HG02840 (cell line): ENCODE results near the gene CLEC12A.
"Not testable (repeated sequence)": the region's sequence is repeated elsewhere in the genome, so short reads cannot be mapped to it uniquely, and the experiment has no call there.

ENCODE experiments used
- ATAC-seq: cut with Tn5 transposase; IDR thresholded peaks from one replicate; pipeline ENCODE4 v1.9.1; 2021; ENCODE audit warnings: mild to moderate bottlenecking, moderate library complexity, moderate number of reproducible peaks; ENCODE audit not compliant: unreplicated experiment, low FRiP score

Gene CLEC12A

DNA sequence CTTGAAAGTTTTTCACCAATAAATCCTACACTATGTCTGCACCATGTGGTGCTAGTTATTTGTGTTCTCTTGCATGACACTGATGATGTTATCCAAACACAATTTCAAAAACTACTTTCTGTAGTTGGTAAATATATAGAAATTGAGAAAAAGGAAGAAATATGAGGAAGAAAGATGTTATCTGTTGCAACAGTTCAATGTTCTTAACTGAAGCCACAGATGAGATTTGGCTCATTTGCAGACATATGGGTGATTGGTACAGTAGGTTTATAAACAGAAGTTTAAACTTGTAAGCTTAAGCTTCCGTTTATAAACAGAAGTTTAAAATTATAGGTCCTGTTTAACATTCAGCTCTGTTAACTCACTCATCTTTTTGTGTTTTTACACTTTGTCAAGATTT lies at the start of gene CLEC12A:
Gene CLEC12A, plus strand, starts transcription at position 229 of the 400 bp plus-strand sequence. CDS start 188 bp downstream, outside the sequence.
- no peak for ATAC-seq

DNA sequence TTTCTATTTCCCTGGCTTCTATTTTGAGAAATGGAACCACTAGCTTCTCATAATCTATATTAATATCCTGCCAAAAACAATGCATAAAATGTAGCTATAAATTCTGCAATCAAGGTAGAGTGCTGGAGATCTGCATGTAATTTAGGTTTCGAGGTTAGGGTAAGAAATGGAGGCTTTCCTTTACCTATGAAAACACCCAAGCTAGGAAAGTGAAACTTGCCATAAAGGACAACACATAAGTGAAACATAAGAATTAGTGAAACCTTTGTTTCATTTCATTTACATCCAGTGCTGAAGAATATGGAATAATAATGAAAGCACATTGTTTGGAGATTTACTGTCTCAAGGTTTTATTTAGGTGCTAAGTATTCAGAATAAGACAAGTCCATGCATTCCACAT lies 48.8 kb upstream of the CLEC12A start:
- no peak for ATAC-seq

DNA sequence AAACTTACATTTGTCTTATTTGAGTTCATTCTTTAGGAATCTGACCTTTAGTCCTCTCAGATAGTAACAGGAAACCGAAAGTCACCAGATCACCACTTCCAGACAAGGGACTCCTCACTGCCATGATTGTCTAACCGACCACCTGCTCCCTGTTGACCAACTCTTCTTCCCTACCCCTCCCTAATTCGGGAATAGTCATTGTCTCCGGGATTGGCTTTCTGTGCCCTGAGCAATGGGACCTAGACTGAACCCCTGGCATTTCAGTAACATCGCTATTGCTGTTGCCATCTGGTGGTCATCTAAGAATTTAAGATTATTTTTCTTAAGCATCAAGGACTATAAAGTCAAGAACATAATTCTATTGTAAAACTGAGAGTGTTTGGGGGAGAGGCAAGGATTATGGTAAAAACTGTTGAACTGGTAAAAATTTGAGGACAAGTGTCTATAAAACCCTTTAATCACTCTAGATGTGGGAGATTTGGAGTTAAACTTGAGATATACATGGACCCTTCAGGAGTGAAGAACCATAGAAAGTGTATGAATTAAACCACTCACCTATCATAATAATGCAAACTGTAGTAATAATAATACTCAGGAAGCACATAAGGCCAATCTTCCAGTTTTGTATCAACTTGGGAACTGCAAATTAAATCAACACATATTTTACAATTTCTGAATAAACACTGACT lies 45.4 kb upstream of the CLEC12A start:
- no peak for ATAC-seq

DNA sequence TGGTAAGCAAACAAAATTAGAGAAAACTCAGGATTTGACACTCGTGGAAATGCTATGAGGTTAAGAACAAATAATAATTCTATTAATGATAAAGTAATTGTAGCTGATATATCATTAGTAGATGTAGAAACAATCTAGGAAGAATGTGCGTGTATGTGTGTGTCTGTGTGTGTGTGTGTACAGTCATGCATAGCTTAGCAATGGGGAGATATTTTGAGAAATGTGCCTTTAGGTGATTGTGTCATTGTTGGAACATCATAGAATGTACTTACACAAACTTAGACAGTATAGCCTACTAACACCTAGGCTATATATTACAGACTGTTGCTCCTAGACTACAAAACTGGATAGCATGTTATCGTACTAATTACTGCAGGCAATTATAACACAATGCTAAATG lies 44.3 kb upstream of the CLEC12A start:
- no peak for ATAC-seq

DNA sequence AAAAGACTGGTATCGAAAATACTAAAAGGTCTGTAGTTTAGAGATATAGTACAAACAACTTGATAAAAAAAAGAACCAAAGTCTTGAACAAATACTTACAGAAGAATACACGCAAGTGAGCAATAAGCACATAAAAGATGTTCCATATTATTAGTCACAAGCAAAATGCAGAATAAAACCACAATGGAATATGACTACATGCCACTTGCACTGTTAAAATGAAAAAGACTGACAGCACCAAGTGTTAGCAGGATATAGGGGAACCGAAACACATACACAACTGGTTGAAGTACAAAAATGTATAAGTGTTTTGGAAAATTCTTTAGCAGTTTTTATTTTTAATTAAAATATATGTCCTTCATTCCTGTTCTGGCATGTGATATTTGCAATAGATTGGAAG lies 42.6 kb upstream of the CLEC12A start:
- ATAC-seq = no peak

DNA sequence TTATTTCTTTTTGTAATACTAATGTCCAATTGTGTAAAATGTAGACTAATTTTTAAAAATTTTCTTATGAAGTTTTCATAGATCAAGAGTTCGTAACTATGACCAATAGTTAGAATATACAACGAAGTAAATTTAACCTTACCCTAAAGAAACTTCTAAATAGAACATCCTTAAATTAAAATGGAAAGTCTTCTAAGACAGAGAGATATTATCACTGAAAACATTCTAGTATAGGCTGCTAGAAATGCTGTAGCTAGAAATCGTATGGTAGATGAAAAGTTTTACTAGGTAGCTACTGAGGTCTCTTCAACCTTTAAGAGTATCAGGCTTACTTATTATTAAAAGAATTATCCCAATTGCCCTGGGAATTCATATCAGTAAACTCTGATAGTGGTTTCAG lies 40.0 kb upstream of the CLEC12A start:
- no peak for ATAC-seq

DNA sequence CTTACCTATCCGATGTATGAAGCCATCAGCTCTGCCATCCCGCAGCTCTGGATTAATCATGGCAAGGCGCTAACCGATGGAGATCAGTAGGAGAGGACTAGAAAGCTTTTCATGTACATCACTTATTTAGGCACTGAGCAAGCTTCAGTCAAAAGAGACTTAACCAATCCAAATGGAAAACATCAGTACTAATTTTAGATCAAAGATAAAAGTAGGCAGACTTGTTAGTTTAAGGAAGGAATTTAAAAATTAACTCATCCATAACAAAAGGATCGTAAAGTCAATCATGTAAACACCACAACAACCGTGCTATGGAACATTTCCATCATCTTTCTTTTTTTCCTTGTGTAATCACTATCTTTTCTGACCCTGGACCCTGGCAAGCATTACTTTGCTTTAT lies 38.9 kb upstream of the CLEC12A start, which contains the start of gene CLEC2A:
Gene CLEC2A, minus strand, starts transcription at position 101 of the 400 bp plus-strand sequence. Its CDS starts 41 bp downstream, at position 60.
- no peak for ATAC-seq

DNA sequence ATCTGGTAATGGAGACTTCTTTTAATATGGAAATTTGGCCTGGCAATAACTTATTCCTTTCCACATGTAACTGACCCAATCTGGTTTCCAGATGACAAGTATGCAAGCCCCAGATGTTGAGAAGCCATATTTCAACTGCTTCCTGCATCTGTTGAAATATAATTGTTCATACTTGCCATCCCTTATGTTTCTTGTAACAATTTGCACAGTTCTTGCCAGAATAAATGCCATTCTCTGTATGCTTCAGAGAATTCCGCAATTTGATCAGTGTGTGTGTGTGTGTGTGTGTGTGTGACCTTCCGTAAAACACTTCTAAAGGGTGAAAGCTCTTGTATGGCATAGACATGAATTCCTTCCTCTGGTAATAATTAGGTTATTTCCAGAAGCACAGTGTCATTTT lies 37.3 kb upstream of the CLEC12A start:
- no peak for ATAC-seq

DNA sequence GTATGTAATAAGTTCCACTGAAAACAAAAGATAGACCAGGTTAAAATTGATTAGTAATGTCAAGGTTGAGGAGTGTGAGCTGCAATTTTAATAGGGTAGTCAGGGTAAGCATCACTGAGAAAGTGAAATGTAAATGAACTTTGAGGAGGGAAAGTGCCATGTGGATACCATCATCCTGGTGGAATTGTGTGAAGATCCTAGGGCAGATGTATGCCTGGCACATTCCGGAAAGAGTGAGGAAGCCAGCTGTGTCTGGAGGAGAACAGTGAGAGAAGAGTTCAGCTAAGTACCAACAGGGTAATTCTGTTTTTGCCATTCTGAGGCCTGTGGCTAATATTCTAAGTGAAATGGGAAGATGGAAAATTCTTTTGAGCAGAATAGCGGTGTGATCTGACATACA lies 36.2 kb upstream of the CLEC12A start:
- ATAC-seq = no peak

DNA sequence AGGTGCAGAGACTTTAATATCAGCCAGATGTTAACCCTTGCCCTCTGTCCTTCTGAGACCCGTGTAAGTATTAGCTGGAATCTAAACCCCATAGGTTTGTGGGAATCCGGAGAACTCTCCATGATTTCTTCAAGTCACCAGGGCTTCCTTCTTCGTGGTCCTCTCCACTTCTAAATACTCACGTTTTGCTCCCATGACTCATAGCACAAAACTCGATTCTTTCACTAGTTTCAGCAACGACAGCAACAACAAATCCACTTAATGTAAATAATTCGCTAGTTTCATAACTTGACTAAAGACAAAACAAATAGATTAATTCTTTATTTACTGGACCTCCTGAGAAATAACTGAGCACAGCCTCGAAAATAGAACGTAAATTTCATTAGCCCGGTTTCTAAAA lies 34.6 kb upstream of the CLEC12A start:
- ATAC-seq = no peak

DNA sequence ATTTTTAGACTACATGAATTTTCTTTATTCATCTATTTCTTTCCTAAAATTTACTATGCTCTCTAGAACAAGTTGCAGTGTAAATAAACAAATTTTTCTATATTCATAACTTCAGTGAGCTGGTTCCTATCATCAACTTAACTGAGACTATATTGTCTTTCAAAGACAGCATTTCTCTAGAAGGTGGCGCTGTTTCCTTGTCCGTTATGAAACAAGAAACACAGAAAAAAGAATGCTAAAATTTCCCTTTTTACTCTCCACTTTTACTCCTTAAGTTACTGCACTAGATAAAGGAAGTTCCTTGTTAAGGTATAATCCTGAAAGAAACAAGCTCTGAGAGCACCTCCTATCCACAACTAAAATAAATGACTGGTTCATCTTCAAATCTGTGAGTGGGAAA lies 30.8 kb upstream of the CLEC12A start:
- no peak for ATAC-seq

DNA sequence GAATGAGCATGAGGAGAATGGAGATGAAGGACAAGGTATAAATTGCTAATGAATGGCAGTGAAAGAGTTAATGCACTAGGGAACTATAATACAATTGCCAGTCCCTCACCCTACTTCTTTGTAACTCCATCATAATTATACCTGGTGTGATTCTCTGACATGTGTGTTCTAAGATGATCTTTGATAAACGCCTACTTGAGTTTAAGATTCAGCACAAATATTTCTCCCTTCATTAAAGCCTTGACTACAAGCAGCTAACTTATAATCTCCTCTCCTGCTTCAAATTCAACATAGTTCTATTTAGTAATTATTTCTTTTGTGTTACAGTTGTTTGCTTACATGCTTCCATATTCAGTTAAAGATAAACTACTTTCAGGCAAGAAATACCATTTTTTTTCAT lies 29.4 kb upstream of the CLEC12A start:
- ATAC-seq = no peak

DNA sequence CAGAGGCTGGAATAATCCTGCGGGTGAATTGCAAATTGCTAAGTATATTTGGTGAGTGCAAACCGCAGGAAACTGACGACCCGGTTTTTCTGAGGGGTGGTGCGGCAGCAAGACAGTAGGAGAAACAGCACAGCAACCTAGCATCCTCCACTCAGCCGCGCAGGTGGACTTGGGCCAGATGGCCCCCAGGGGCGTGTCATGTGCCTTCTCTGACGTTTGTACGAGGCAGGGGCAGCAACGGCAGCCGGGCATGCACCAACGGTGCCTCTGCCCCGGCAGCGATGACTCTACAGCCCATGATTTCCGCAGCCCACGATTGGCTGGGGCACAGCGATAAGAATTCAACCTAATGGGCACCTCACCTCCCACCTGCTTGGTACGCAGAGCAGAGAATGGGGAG lies 28.0 kb upstream of the CLEC12A start:
- ATAC-seq = no peak

DNA sequence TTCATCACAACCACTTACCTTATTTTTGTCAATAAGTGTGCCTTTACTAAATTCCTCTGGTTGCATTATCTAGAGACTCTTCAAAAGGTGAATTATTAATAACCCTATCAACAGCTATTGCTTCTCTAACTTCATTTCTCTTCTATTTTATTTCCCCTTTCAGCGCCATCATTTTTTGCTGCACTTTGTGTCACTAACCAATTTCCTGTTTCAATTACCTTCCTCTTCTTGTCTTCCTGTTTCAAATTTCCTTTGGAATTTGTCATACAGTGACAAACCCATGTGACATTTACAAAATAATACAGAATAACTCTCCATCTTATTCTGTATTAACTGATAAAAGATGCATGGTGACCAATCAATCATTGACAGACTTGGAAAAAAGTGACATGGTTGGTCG lies 26.8 kb upstream of the CLEC12A start:
- ATAC-seq = no peak

DNA sequence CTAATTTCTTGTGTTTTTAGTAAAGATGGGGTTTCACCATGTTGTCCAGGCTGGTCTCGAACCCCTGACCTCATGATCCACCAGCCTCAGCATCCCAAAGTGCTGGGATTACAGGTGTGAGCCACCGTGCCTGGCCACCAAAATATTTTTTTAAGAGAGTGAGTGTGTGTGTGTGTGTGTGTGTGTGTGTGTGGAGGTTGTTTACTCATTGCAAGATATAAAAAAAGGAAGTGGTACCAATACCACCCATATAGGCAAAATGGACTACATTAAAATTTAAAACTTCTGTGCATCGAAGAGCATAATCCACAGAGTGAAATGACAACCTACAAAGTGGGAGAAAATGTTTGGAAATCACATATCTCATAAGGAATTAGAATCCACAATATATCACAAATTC lies 23.5 kb upstream of the CLEC12A start:
- no peak for ATAC-seq

DNA sequence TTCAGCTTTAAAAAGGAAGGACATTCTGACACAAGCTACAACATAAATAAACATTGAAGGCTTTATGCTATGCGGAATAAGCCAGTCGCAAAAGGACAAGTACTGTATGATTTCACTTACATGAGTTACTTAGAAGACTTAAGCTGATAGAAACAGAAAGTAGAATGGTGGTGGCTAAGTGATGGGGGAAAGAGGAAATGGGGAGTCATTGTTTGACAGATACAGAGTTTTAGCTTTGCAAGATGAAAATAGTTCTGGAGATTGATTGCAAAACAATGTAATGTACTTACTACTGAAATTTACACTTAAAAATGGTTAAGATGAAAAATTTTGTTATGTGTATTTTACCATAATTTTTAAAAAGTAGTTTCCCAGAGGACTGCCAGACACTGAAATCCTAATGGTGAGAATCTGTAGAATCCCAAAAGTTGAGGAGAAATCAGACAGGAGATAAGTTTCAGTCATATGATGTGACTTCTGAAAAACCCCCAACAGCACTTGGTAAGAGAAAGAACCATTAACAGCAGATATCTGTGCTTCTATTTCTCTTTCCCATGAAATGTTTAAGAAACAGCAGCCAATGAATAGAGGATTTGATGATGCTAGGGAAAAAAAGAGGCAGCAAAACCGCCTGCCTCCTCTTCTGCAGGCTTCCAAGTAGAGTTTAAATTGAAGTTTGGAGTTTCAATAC lies 22.5 kb upstream of the CLEC12A start:
- peak; percentile 87 for ATAC-seq

DNA sequence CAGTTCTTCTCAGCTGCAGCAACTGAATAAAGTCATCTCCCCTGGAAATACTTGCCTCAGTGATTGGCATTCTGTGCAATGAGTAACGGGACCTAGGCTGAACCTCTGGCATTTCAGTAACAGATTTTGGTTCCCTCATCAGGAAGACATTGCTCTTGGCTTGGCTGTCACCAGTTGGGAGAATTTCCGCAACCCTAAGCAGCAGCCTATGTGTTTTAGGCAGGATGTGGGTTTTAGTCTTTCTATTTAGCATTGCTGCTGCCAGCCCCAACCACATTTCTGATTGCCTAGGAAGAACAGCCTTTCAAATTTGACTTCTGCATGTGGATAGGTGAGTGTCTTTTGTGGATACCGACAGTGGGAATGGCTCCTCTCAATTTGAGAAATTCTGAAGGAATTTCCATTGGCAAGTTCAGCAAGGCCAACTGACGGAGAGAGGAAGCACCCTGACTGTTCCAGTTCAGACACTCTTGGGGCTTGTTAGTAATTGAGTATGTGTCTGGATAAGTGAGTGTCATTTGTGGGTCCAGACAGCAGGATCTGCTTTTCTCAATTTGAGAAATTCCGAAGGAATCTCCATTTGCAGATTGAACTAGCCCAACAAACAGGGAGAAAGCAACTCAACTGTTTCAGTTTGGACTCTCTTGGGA lies 20.1 kb upstream of the CLEC12A start:
- ATAC-seq = no peak

DNA sequence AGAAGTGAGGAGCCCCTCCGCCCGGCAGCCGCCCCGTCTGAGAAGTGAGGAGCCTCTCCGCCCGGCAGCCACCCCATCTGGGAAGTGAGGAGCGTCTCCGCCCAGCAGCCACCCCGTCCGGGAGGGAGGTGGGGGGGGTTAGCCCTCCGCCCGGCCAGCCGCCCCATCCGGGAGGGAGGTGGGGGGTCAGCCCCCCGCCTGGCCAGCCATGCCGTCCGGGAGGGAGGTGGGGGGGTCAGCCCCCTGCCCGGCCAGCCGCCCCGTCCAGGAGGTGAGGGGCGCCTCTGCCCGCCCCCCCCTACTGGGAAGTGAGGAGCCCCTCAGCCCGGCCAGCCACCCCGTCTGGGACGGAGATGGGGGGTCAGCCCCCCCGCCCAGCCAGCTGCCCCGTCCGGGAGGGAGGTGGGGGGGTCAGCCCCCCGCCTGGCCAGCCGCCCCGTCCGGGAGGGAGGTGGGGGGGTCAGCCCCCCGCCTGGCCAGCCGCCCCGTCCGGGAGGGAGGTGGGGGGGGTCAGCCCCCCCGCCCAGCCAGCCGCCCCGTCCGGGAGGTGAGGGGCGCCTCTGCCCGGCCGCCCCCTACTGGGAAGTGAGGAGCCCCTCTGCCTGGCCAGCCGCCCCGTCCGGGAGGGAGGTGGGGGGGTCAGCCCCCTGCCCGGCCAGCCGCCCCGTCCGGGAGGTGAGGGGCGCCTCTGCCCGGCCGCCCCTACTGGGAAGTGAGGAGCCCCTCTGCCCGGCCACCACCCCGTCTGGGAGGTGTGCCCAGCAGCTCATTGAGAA lies 18.1 kb upstream of the CLEC12A start:
- ATAC-seq = not testable (repeated sequence)

DNA sequence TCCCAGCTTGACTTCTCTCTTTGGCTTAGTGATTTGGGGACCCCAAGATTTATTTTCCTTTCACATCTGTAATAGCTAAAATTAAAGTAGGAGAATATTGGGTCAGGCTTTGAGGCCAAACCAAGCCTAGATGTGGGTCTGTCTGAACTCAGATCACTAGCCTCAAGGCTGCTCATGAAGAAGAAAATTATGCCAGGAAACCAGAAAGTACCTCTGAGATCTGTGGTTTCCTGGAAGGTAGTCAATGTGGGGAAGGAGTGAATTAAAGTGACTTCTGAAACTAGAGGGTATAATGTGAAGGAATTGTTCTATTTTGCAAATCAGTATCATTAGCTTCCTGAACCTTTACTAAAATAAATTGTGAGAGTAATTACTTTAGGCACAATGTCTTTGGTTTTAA lies 13.4 kb upstream of the CLEC12A start:
- ATAC-seq = no peak

DNA sequence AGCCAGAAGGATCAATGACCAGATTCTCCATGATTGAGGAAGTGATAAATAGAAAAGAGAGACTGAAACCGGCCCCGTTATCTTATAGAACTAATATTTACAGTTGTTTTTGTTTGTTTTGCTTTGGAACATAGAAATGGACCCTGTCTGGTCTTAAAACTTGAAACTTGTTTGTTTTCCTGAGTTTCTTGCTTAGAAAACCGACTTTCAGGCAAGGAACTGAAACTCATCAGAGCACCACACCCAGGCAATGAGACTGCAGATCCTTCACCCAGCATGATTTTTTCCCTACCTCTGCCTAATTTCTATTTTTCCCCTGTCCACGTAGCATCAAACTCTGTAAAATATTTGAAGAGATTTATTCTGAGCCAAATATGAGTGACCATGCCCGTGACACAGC lies 10.6 kb upstream of the CLEC12A start:
- no peak for ATAC-seq

DNA sequence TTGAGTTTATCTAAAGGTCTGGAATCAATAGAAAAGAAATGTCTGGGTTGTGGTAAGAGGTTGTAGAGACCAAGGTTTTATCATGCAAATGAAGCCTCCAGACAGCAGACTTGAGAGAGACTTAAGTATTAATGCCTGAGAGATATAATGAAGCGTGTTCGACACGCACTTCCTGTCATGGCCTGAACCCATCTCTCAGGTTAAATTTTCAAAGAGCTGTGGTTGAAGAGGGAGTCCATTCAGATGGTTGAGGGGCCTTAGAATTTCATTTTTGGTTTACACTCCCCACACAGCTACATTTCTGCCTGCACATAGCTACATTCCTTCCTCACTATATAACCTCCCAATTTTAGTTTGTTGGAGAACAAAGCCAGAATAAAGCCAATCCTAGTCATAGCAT lies 10.1 kb upstream of the CLEC12A start:
- peak; percentile 63 for ATAC-seq
